Coronary artery (tissue), 2 donors: ENCODE results near the gene CD164.

Source experiments
- DNase-seq: peaks from one replicate; pipeline ENCODE4 v3.0.0-alpha.2; 2017; ENCODE audit warnings: low spot score
- H3K27ac ChIP-seq, 2 donors: fragments of 200-600 bp; sonication (generic); one replicate each; pipeline ENCODE4 v1.5.1; 2016 to 2019
- H3K4me3 ChIP-seq: fragments of 200-600 bp; sonication (generic); 2 replicates; pipeline ENCODE4 v1.5.1; 2016; ENCODE audit warnings: mild to moderate bottlenecking, moderate library complexity
- CTCF ChIP-seq: fragments of 200-600 bp; sonication (generic); IDR thresholded peaks from one replicate; pipeline ENCODE4 v1.5.1; 2019; ENCODE audit warnings: antibody characterized with exemption

CD164 gene

GRCh38 chr6:109381747-109382575 lies at the start of gene CD164:
TSS of gene CD164 (minus strand) at chr6:109382467. CDS start at chr6:109382378, 89 bp downstream.
- no peak for TF ChIP-seq CTCF
- peak within 1 kb of the TSS; percentile 96 for H3K4me3 ChIP-seq
- H3K27ac ChIP-seq: peak within 1 kb of the TSS; percentile 99 to 100
- DNase-seq: peak; percentile 96

GRCh38 chr6:109429496-109429895 lies 47.2 kb upstream of the CD164 start:
- no peak for TF ChIP-seq CTCF
- no peak for DNase-seq
- Histone ChIP-seq H3K4me3 (no peak overlapping the region), H3K27ac (no peak overlapping the region)

GRCh38 chr6:109428889-109429477 lies 46.7 kb upstream of the CD164 start:
- DNase-seq: no peak
- Histone ChIP-seq H3K27ac (no peak overlapping the region), H3K4me3 (peak overlapping the region; percentile 13)
- no peak for TF ChIP-seq CTCF

- Histone ChIP-seq H3K27ac (no peak overlapping the region), H3K4me3 (no peak overlapping the region)
- no peak for DNase-seq
- no peak for TF ChIP-seq CTCF
Measured at GRCh38 chr6:109424946-109425345, 42.7 kb upstream of the CD164 start.

GRCh38 chr6:109421184-109421583 lies 38.9 kb upstream of the CD164 start:
- no peak overlapping the region for H3K27ac ChIP-seq

GRCh38 chr6:109420751-109421150 lies 38.5 kb upstream of the CD164 start:
- Histone ChIP-seq H3K4me3 (no peak overlapping the region), H3K27ac (no peak overlapping the region)
- no peak for DNase-seq
- no peak for TF ChIP-seq CTCF

More at GRCh38 chr6:109421184-109421583, 38.9 kb upstream of the CD164 start:
- no peak for TF ChIP-seq CTCF
- no peak for DNase-seq
- H3K4me3 ChIP-seq: no peak overlapping the region

GRCh38 chr6:109417646-109418045 lies 35.4 kb upstream of the CD164 start:
- TF ChIP-seq CTCF: no peak
- no peak overlapping the region for H3K27ac ChIP-seq
- DNase-seq: no peak

More at GRCh38 chr6:109417646-109418045, 35.4 kb upstream of the CD164 start:
- H3K4me3 ChIP-seq: no peak overlapping the region
